ENCODE data around the gene GIPC1.

GIPC1 gene

DNA sequence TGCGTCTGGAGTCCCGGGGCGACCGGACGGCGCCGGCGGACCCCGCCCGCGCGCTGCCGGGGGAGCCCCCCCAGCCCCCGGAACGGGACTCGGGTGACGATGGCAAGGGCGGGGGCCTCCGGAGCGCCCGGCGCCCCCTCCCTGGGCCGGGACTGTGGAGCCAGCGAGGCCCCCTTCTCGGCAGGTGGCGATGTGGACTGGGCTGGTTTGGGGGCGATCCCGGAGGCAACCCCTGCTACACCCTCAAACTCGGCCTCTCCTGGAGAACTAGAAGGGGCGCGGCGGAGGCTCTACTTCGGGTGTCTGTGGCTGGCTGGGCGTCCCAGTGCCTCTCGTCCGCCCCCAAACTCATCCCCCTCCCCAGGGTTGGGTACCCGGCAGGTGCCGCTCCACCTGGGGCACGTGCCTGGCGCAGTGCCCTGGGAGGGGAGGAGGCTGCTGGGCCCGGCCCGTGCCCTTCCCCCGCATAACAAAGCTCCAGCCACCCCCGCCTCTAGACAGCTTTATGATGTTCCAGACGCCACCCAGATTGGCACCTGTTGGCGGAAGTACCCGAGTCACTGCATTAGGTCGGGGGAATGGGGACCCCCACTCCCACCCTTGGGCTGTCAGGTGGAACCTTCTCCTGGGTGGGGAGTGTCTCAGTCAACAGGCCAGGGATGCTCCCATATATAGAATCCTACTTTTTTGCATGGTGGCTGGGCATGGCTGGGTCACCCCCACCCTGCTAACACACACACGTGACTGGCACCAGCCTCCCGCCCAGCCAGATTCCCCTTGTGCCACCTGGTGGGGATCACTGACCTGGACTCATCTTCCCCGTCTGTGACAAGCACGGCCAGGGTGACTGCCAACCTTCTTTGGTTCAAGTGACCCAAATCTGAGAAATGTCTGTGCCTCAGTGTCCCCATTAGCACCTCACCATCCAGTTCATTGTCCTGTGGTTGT, 62.1 kb downstream of the GIPC1 start:
- peak; percentile 49 for DNase-seq

- DNase-seq = peak; percentile 65
These were observed 63.0 kb downstream of the GIPC1 start, which contains the start of gene PKN1 for GRCh38 chr19:14432791-14433553. Gene PKN1, plus strand, starts transcription at chr19:14433306. Its CDS starts 216 bp downstream, at chr19:14433522.

GRCh38 chr19:14430712-14431111, 65.2 kb downstream of the GIPC1 start:
- DNase-seq = no peak

DNA sequence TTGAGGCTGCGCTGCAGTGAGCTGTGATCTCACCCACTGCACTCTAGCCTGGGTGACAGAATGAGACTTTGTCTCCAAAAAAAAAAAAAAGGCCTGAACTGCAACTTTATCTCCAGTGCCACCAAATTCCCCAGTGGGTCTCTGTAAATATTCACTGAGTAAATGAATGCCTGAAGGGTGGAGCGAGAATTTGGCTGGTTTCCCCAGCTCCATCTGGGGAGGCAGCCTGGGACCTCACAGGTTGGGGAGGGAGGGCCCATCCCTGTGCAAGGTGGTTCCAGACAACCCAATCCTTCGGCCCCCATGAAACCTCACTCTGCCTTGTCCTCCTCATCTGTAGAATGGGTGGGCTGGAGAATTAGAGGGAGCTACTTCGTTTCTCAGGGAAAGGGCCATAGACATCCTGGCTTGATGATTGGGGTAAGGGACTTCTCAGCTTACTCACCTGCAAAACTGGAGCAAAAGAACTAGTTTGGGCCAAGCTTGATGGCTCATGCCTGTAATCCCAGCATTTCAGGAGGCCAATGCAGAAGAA, 67.0 kb downstream of the GIPC1 start:
- DNase-seq = no peak

Measured in activated CD4-positive, alpha-beta T cell treated with anti-CD3 and anti-CD28 coated beads for 48 hours (primary cell).